MM.1S (cell line): ENCODE results near the gene SORD.
"Not testable (repeated sequence)": the region's sequence is repeated elsewhere in the genome, so short reads cannot be mapped to it uniquely, and the experiment has no call there.

Experiments
- DNase-seq: peaks from one replicate; pipeline ENCODE4 v3.0.0-alpha.2; 2015
- H2AFZ ChIP-seq: fragments of 300-600 bp; sonication (generic); 2 replicates; pipeline ENCODE4 v1.6.0; 2016; ENCODE audit warnings: antibody characterized with exemption, low read length
- H3F3A ChIP-seq: fragments of 300-600 bp; sonication (generic); 2 replicates; pipeline ENCODE4 v1.6.1; 2016; ENCODE audit warnings: mild to moderate bottlenecking, antibody characterized with exemption, low read length, moderate library complexity, mixed read lengths; ENCODE audit not compliant: insufficient read depth
- H3K27ac ChIP-seq: fragments of 300-600 bp; sonication (generic); 2 replicates; pipeline ENCODE4 v1.5.1; 2016; ENCODE audit warnings: mild to moderate bottlenecking, low read length
- H3K27me3 ChIP-seq: fragments of 300-600 bp; sonication (generic); replicated peaks from 2 replicates; pipeline ENCODE4 v1.6.0; 2016; ENCODE audit warnings: low read length; ENCODE audit not compliant: insufficient read depth
- H3K36me3 ChIP-seq: fragments of 300-600 bp; sonication (generic); replicated peaks from 2 replicates; pipeline ENCODE4 v1.6.1; 2016; ENCODE audit warnings: mild to moderate bottlenecking, low read length, mixed read lengths; ENCODE audit not compliant: insufficient read depth
- H3K4me1 ChIP-seq: fragments of 300-600 bp; sonication (generic); 2 replicates; pipeline ENCODE4 v1.6.1; 2016; ENCODE audit warnings: low read length, mixed read lengths
- H3K4me2 ChIP-seq: fragments of 300-600 bp; sonication (generic); 2 replicates; pipeline ENCODE4 v1.6.0; 2016; ENCODE audit warnings: low read depth, low read length
- H3K4me3 ChIP-seq: fragments of 300-600 bp; sonication (generic); 2 replicates; pipeline ENCODE4 v1.5.1; 2016; ENCODE audit warnings: low read length, mixed read lengths
- H3K79me2 ChIP-seq: fragments of 300-600 bp; sonication (generic); 2 replicates; pipeline ENCODE4 v1.6.1; 2016; ENCODE audit warnings: mixed run types, low read length, mixed read lengths
- H3K9ac ChIP-seq: fragments of 300-600 bp; sonication (generic); 2 replicates; pipeline ENCODE4 v1.6.1; 2016; ENCODE audit warnings: low read length, mixed read lengths
- H3K9me2 ChIP-seq: fragments of 300-600 bp; sonication (generic); replicated peaks from 2 replicates; pipeline ENCODE4 v1.6.1; 2016; ENCODE audit warnings: mild to moderate bottlenecking, low read length, mixed read lengths; ENCODE audit not compliant: insufficient read depth
- H3K9me3 ChIP-seq: fragments of 300-600 bp; sonication (generic); replicated peaks from 2 replicates; pipeline ENCODE4 v1.6.1; 2016; ENCODE audit warnings: mild to moderate bottlenecking, low read length, mixed read lengths; ENCODE audit not compliant: insufficient read depth
- H4K20me1 ChIP-seq: fragments of 300-600 bp; sonication (generic); 2 replicates; pipeline ENCODE4 v1.6.1; 2016; ENCODE audit warnings: mild to moderate bottlenecking, low read length, moderate library complexity, mixed read lengths; ENCODE audit not compliant: insufficient read depth
- CTCF ChIP-seq: fragments of 300-600 bp; sonication (generic); IDR thresholded peaks from 2 replicates; pipeline ENCODE4 v1.5.1; 2016; ENCODE audit warnings: antibody characterized with exemption, low read length, mixed read lengths
- EZH2 ChIP-seq: fragments of 300-600 bp; sonication (generic); optimal IDR thresholded peaks from 2 replicates; pipeline ENCODE3; 2017; ENCODE audit warnings: low read depth, mild to moderate bottlenecking, antibody characterized with exemption, low read length, mixed read lengths
- EZH2phosphoT487 ChIP-seq: fragments of 300-600 bp; sonication (generic); IDR thresholded peaks from 2 replicates; pipeline ENCODE4 v1.6.1; 2018; ENCODE audit warnings: antibody characterized with exemption, low read length

SORD gene

GRCh38 chr15:45079628-45080246 is 56.7 kb downstream of the SORD start:
- not testable (repeated sequence) for H3K4me1 ChIP-seq, H3K4me2 ChIP-seq, H3K4me3 ChIP-seq, H3K27me3 ChIP-seq, H3K9me3 ChIP-seq, H3K9me2 ChIP-seq, H3K79me2 ChIP-seq, DNase-seq, H4K20me1 ChIP-seq, H3F3A ChIP-seq, H2AFZ ChIP-seq, H3K36me3 ChIP-seq, H3K27ac ChIP-seq, H3K9ac ChIP-seq

GRCh38 chr15:45080593-45080992 is 57.6 kb downstream of the SORD start:
- not testable (repeated sequence) for H3K4me3 ChIP-seq, DNase-seq, H3K4me2 ChIP-seq, H3K9me3 ChIP-seq, H3K9ac ChIP-seq, H3K79me2 ChIP-seq, H3K36me3 ChIP-seq, H2AFZ ChIP-seq, H3K9me2 ChIP-seq, H3K27me3 ChIP-seq, H4K20me1 ChIP-seq, H3K4me1 ChIP-seq, H3K27ac ChIP-seq, H3F3A ChIP-seq

GRCh38 chr15:45082412-45082811 is 59.4 kb downstream of the SORD start:
- not testable (repeated sequence) for H3K9me3 ChIP-seq, H3K27me3 ChIP-seq, H4K20me1 ChIP-seq, DNase-seq, H2AFZ ChIP-seq, H3F3A ChIP-seq, H3K79me2 ChIP-seq, H3K4me1 ChIP-seq, H3K27ac ChIP-seq, H3K9ac ChIP-seq, H3K4me2 ChIP-seq, H3K4me3 ChIP-seq, H3K36me3 ChIP-seq, H3K9me2 ChIP-seq

GRCh38 chr15:45083223-45083622 is 60.2 kb downstream of the SORD start:
- Histone ChIP-seq H2AFZ (no peak overlapping the region), H4K20me1 (no peaks in the 10 kb centered on the region), H3F3A (no peaks in the 10 kb centered on the region), H3K9me2 (no peaks in the 10 kb centered on the region), H3K9ac (no peak overlapping the region), H3K4me2 (no peak overlapping the region), H3K27me3 (no peaks in the 10 kb centered on the region), H3K27ac (no peak overlapping the region), H3K36me3 (no peaks in the 10 kb centered on the region), H3K79me2 (no peaks in the 10 kb centered on the region), H3K4me1 (no peaks in the 10 kb centered on the region), H3K9me3 (no peaks in the 10 kb centered on the region), H3K4me3 (no peak overlapping the region)
- no peak for DNase-seq
- TF ChIP-seq EZH2 (no peak), EZH2phosphoT487 (no peak), CTCF (no peak)

- H3F3A ChIP-seq, result no peaks in the 10 kb centered on the region
- DNase-seq, result no peak
These were observed 61.2 kb downstream of the SORD start for GRCh38 chr15:45084163-45084562.

More at GRCh38 chr15:45084163-45084562, 61.2 kb downstream of the SORD start:
- Histone ChIP-seq H3K27ac (no peak overlapping the region), H3K4me1 (no peaks in the 10 kb centered on the region), H3K9me3 (no peaks in the 10 kb centered on the region), H3K9me2 (no peaks in the 10 kb centered on the region), H4K20me1 (no peaks in the 10 kb centered on the region), H2AFZ (no peak overlapping the region), H3K4me2 (no peak overlapping the region), H3K79me2 (no peaks in the 10 kb centered on the region), H3K36me3 (no peaks in the 10 kb centered on the region), H3K27me3 (no peaks in the 10 kb centered on the region), H3K4me3 (no peak overlapping the region), H3K9ac (no peak overlapping the region)
- TF ChIP-seq EZH2phosphoT487, result no peak
- TF ChIP-seq CTCF, result no peak
- no peak for TF ChIP-seq EZH2
